ENCODE results near the gene PNPLA5. TPM values are rescaled to one million over a fixed set of nuclear protein-coding genes. Genes with fewer than 3 reads are reported as not detected.

The PNPLA5 gene
- total and polyA plus RNA-seq, 2 donors, result not detected

DNA sequence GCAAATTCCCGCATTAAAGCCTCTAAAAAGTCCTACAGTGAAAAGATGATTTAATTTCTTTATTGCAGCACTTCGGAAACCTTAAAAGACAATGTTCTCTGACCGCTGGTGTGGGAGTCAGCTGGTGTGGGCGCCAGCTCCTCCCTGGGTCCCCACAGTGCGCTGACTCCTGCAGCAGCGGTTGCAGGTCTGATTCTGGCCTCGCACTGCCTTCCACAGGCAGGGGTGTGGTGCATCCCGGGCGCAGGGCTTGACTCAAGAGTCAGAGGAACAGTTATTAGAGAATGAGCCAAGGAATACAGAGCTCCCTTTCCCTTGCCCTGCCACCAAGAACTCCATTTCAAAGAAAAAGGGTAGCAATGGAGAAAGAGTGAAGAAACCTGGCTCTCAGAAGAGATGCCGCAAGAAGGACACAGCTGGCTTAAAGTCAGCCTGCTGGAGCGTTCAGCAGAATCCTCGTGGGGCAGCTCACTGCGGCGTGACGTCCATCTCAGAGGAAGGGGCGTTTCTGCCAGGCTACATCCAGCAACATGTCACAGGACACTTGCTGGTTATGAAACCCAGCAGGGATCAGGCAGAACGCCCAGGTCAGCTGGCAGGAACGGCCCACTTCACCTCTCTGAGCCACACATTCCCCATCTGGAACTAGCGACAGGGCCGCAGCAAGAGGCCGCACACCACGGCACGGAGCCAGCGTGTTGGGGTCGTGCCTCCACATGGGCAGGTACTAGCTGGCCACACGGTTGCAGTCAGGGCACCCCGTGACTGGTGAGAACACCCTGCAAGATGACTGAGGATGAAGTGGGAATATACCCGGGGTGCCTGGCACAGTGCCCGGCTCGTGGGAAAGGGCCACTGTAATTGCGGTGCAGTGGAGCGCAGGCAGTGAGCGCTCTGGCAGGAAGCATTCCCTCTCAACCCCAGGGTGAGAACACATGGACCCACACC is 61.6 kb downstream of the PNPLA5 start:
- Histone ChIP-seq H3K4me3 (ENCODE audit: low read depth, low read length) (no peak overlapping the region), H3K4me1 (ENCODE audit: insufficient read depth) (no peaks in the 10 kb centered on the region), H3K27ac (ENCODE audit: low read depth) (no peak overlapping the region), H3K36me3 (ENCODE audit: insufficient read depth) (no peaks in the 10 kb centered on the region)
- WGBS, result 61% methylated on average over 33 of the region's 33 CpGs
- no peak for DNase-seq (ENCODE audit: extremely low spot score)

Other genes starting within 250 kb of the PNPLA5 start
- 3.2 TPM for gene EFCAB6, start 79.7 kb downstream of the PNPLA5 start, total RNA-seq
- 0.71 TPM for gene EFCAB6, start 79.7 kb downstream of the PNPLA5 start, polyA plus RNA-seq
- 1.5 TPM for gene SULT4A1, start 29.5 kb downstream of the PNPLA5 start, total RNA-seq
- gene SULT4A1, start 29.5 kb downstream of the PNPLA5 start, polyA plus RNA-seq, result 1.2 TPM
- 0.37 TPM for gene PNPLA3, start 31.8 kb upstream of the PNPLA5 start, total RNA-seq
- 0.19 TPM for gene PNPLA3, start 31.8 kb upstream of the PNPLA5 start, polyA plus RNA-seq
- gene SAMM50, start 63.4 kb upstream of the PNPLA5 start, total RNA-seq, result 27.5 TPM
- gene SAMM50, start 63.4 kb upstream of the PNPLA5 start, polyA plus RNA-seq, result 34.3 TPM
- 11.2 TPM for gene PARVB, start 132.3 kb upstream of the PNPLA5 start, total RNA-seq
- 38.0 TPM for gene PARVB, start 132.3 kb upstream of the PNPLA5 start, polyA plus RNA-seq